ENCODE results near the gene LRTM1. TPM values are rescaled to one million over a fixed set of nuclear protein-coding genes. Genes with fewer than 3 reads are reported as not detected.

LRTM1 gene
- total RNA-seq, 6 experiments from 2014 or later, result not detected

DNA sequence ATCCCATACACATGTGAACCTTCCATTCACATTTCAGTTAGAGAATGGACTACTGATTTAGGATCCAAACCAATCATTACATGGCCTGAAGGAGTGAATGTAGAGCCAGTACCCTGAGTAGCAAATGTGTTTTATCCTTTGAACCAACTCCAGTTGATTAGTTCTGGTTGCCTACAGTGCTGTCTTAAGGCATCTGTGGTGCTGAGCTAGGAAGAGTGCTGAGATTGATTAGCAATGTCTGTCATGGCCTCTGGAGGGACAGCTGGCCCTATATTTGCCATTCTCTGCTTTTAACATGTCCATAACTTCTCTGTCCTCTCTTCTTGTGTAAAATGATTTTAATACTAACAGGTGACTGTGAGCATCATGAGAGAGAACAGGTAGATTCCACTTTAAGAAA, 11.1 kb downstream of the LRTM1 start:
- Mint-ChIP-seq H3K27ac (no peak overlapping the region), H3K4me1 (ENCODE audit: low read depth) (peaks cover 37% of the 10 kb centered on the region), H3K27me3 (ENCODE audit: insufficient read depth) (no peaks in the 10 kb centered on the region; the same call in 1 of the 2 replicates), H3K9me3 (peaks cover 10% of the 10 kb centered on the region), H3K4me3 (no peak overlapping the region), H3K36me3 (ENCODE audit: low read depth) (peaks cover 14% of the 10 kb centered on the region)
- peak; percentile 12 for DNase-seq
- TF ChIP-seq, protein P1, sequence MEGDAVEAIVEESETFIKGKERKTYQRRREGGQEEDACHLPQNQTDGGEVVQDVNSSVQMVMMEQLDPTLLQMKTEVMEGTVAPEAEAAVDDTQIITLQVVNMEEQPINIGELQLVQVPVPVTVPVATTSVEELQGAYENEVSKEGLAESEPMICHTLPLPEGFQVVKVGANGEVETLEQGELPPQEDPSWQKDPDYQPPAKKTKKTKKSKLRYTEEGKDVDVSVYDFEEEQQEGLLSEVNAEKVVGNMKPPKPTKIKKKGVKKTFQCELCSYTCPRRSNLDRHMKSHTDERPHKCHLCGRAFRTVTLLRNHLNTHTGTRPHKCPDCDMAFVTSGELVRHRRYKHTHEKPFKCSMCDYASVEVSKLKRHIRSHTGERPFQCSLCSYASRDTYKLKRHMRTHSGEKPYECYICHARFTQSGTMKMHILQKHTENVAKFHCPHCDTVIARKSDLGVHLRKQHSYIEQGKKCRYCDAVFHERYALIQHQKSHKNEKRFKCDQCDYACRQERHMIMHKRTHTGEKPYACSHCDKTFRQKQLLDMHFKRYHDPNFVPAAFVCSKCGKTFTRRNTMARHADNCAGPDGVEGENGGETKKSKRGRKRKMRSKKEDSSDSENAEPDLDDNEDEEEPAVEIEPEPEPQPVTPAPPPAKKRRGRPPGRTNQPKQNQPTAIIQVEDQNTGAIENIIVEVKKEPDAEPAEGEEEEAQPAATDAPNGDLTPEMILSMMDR (IDR thresholded peaks at IDR 0.05), result peak; percentile 29; the same call in 1 of the 2 replicates

DNA sequence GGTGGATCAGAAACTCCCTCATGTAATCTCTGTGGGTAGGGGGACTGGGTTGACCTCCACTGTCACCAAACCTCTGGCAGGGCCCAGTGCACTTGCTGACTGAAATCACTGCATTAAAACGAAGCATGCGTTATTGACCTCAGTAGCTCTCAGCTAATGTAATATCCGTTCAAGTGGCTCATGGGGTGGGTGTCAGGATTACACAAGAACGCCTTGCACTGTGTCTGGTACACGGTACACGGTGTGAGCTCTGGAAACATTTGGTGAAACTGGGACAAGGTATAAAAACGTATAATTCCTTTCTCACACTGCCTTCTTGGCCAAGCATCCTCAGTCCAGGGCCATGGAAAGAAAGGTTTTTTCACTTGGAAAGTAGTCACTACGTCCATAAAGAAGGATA, 11.9 kb downstream of the LRTM1 start:
- H3K27ac Mint-ChIP-seq, result no peak overlapping the region
- TF ChIP-seq, protein P1 (IDR thresholded peaks at IDR 0.05), result no peak
- H3K27me3 Mint-ChIP-seq (ENCODE audit: insufficient read depth), result peaks cover 2% of the 10 kb centered on the region
- H3K4me3 Mint-ChIP-seq, result no peak overlapping the region
- no peak for DNase-seq
- peaks cover 19% of the 10 kb centered on the region for H3K36me3 Mint-ChIP-seq (ENCODE audit: low read depth)
- peaks cover 15% of the 10 kb centered on the region for H3K9me3 Mint-ChIP-seq
- H3K4me1 Mint-ChIP-seq (ENCODE audit: low read depth), result peaks cover 37% of the 10 kb centered on the region

DNA sequence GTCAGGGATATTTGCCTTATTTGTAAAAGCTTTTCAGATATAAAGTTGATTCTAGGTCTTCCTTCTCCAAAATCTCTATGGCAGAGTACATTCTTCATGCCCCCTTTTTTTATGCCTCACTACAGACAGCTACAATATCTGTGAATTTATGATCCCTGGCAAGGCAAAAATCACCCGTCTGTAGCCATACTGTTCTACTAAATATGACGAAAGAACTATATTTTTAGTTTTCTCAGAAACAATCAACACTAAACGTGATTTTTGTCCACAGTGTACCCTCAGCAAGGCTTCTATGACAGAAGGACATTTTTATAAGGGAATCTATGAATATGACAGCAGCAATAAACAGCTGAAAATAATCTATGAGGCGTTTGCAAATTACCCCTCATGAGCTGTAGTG, 12.7 kb downstream of the LRTM1 start:
- H3K4me1 Mint-ChIP-seq (ENCODE audit: low read depth), result peaks cover 40% of the 10 kb centered on the region
- no peak overlapping the region for H3K27ac Mint-ChIP-seq
- DNase-seq, result no peak
- H3K36me3 Mint-ChIP-seq (ENCODE audit: low read depth), result peaks cover 19% of the 10 kb centered on the region
- TF ChIP-seq, protein P1 (IDR thresholded peaks at IDR 0.05), result no peak
- peaks cover 2% of the 10 kb centered on the region for H3K27me3 Mint-ChIP-seq (ENCODE audit: insufficient read depth)
- H3K9me3 Mint-ChIP-seq, result peaks cover 15% of the 10 kb centered on the region
- H3K4me3 Mint-ChIP-seq, result no peak overlapping the region

DNA sequence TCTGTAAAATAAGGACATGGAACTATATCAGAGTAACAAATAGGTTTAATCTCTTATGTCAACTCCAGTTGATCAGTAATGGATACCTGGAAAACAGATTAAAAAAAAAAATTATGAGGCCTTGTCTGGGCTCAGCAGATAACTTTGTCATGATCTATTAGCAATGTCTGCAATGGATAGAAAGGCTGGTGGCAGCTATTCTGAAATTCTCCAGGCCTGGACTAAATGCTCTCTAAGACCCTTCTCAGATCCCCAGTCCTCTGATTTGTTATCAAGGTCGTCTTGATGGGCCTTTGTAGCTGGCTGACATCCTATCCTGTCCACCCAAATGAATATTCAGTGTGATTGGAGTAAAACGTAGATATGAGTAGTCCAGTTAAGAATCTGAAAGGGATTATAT, 13.7 kb downstream of the LRTM1 start:
- no peak for DNase-seq
- TF ChIP-seq, protein P1 (IDR thresholded peaks at IDR 0.05), result no peak
- H3K4me1 Mint-ChIP-seq (ENCODE audit: low read depth), result peaks cover 50% of the 10 kb centered on the region
- H3K27me3 Mint-ChIP-seq (ENCODE audit: insufficient read depth), result peaks cover 2% of the 10 kb centered on the region
- peaks cover 19% of the 10 kb centered on the region for H3K36me3 Mint-ChIP-seq (ENCODE audit: low read depth)
- H3K27ac Mint-ChIP-seq, result no peak overlapping the region
- peaks cover 15% of the 10 kb centered on the region for H3K9me3 Mint-ChIP-seq
- H3K4me3 Mint-ChIP-seq, result no peak overlapping the region

DNA sequence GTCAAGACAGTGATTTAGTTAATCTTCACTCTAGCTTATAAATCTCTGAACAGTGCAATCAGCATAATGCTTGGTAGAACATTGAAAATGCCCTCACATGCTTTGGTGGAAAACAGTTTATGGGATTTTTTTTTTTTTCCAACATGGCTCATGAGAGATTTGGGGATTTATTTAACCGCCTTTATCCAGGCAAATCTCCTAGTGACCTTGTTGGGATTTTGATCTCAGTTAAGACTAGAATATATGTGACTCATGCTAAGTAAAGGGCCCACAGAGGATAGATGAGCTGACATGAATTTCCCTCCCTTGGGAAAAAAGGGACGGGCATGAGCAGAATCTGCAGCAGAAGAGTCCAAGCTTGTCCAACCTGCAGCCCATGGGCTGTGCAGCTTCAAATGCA, 18.7 kb downstream of the LRTM1 start:
- TF ChIP-seq, protein P1 (IDR thresholded peaks at IDR 0.05), result no peak
- no peak for DNase-seq
- H3K36me3 Mint-ChIP-seq (ENCODE audit: low read depth), result peaks cover 19% of the 10 kb centered on the region
- no peak overlapping the region for H3K4me3 Mint-ChIP-seq
- no peak overlapping the region for H3K27ac Mint-ChIP-seq
- H3K4me1 Mint-ChIP-seq (ENCODE audit: low read depth), result peaks cover 58% of the 10 kb centered on the region
- peaks cover 15% of the 10 kb centered on the region for H3K9me3 Mint-ChIP-seq
- peaks cover 2% of the 10 kb centered on the region for H3K27me3 Mint-ChIP-seq (ENCODE audit: insufficient read depth)

DNA sequence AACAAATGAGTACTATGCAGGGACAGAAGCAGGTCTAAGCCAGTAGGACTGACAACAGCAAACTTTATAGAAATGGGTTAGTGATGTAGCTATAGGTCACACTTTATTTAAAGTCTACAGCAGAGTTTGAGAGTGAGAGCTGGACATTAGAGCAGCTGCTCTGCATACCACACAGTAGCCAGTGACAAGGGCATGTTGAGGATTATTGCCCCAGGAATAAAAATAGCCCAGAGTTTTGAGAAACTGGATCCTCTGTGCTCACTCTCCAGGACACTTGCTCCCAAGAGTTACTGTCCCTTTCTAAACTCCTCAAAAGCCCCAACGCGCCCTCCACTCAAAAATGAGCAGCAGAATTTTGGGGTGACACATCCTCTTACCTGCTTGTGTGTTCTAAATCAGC, 21.1 kb downstream of the LRTM1 start:
- peaks cover 2% of the 10 kb centered on the region for H3K27me3 Mint-ChIP-seq (ENCODE audit: insufficient read depth)
- H3K36me3 Mint-ChIP-seq (ENCODE audit: low read depth), result peaks cover 5% of the 10 kb centered on the region
- no peak overlapping the region for H3K27ac Mint-ChIP-seq
- TF ChIP-seq, protein P1 (IDR thresholded peaks at IDR 0.05), result no peak
- no peak for DNase-seq
- peaks cover 71% of the 10 kb centered on the region for H3K4me1 Mint-ChIP-seq (ENCODE audit: low read depth)
- peaks cover 5% of the 10 kb centered on the region for H3K9me3 Mint-ChIP-seq
- no peak overlapping the region for H3K4me3 Mint-ChIP-seq
